Upper lobe of left lung (tissue), 4 donors: ENCODE data around the gene HAP1.
"Not testable (repeated sequence)": the region's sequence is repeated elsewhere in the genome, so short reads cannot be mapped to it uniquely, and the experiment has no call there.

Source experiments
- POLR2A ChIP-seq, 4 donors: fragments of 450-650 bp; IDR thresholded peaks; one replicate each; pipeline ENCODE4 v1.5.1; 2016 to 2017; ENCODE audit warnings: antibody characterized with exemption in 4 of 4, mild to moderate bottlenecking in 2 of 4
- TF ChIP-seq, protein P1 (sequence below), 6 experiments: fragments of 450-650 bp in 4 of 6; fragments of 200-600 bp in 2 of 6; sonication (generic) in 2 of 6; IDR thresholded peaks; one replicate each; pipeline ENCODE4 v1.5.1; 2016 to 2019; ENCODE audit warnings: antibody characterized with exemption in 6 of 6

DNA sequence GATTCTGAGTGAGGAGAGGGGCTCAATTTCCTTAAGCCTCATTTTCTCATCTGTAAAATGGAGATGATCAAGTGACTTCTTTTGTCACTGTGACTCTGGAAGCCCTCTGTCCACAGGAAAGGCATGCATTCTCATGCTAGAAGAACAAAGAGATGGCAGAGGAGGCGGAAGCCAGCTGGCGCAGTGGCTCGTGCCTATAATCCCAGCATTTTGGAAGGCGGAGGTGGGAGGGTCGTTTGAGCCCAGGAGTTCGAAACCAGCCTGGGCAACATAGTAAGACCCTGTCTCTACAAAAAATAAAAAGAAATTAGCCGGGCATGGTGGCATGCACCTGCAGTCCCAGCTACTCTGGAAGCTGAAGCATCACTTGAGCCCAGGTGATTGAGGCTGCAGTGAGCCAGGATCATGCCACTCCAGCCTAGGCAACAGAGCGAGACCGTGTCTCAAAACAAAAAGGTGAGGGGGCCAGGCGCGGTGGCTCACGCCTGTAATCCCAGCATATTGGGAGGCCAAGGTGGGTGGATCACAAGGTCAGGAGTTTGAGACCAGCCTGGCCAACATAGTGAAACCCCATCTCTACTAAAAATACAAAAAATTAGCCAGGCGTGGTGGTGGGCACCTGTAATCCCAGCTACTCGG, 41.9 kb upstream of the HAP1 start:
- TF ChIP-seq, protein P1, sequence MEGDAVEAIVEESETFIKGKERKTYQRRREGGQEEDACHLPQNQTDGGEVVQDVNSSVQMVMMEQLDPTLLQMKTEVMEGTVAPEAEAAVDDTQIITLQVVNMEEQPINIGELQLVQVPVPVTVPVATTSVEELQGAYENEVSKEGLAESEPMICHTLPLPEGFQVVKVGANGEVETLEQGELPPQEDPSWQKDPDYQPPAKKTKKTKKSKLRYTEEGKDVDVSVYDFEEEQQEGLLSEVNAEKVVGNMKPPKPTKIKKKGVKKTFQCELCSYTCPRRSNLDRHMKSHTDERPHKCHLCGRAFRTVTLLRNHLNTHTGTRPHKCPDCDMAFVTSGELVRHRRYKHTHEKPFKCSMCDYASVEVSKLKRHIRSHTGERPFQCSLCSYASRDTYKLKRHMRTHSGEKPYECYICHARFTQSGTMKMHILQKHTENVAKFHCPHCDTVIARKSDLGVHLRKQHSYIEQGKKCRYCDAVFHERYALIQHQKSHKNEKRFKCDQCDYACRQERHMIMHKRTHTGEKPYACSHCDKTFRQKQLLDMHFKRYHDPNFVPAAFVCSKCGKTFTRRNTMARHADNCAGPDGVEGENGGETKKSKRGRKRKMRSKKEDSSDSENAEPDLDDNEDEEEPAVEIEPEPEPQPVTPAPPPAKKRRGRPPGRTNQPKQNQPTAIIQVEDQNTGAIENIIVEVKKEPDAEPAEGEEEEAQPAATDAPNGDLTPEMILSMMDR (IDR thresholded peaks at IDR 0.05) = not testable (repeated sequence)
- TF ChIP-seq POLR2A (IDR thresholded peaks at IDR 0.05) = not testable (repeated sequence)
